Measurements from ENCODE around the gene FGG. TPM values are rescaled to one million over a fixed set of nuclear protein-coding genes. Genes with fewer than 3 reads are reported as not detected.

Gene FGG
- total and polyA plus RNA-seq, 10 of the 15 experiments (the other 5 are each of a cell fraction or from before 2014, with no cell fraction given) = 1.8 TPM; not detected in 9

DNA sequence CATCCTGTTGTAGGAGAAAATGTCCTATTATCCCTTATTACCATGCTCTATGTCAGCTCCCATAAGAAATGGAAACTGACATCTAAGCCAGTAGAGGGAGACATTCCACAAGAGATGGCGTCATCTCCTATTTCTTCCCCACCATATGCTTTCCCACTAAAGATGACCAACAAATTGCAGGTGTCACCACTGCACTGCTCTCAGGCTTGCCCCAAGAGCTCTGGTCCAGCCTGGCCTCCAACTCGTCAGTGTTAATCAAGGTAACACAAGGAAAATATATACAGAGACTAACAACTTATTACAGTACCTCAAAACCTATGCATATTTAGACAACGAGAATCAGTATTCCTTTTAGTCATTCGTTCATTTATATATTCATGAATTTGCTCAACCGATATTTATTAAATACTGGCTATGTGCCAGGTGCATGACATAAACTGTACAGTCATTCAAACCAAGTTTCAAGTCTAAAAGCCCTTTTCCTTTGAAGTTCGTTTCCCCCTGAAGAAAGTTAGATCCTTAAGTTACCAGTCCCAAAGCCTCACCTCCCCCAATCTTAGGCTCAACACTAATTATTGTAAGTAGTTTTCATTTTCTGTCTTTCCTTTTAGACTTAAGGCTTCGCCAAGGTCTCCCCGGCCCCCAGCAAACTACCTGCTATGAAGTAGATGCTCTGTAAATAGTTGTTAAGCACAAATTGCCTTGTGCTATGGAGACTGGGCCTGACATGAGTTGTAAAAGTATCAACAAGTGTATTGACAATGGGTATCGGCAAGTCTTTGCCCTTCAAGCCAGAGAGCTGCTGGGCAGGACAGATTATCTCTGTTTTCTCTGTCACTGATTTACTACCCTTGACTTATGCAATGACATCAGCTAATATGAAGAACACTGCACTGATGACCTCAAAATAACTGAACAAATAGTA lies 52.7 kb downstream of the FGG start (continued):
- TF ChIP-seq, protein P1, sequence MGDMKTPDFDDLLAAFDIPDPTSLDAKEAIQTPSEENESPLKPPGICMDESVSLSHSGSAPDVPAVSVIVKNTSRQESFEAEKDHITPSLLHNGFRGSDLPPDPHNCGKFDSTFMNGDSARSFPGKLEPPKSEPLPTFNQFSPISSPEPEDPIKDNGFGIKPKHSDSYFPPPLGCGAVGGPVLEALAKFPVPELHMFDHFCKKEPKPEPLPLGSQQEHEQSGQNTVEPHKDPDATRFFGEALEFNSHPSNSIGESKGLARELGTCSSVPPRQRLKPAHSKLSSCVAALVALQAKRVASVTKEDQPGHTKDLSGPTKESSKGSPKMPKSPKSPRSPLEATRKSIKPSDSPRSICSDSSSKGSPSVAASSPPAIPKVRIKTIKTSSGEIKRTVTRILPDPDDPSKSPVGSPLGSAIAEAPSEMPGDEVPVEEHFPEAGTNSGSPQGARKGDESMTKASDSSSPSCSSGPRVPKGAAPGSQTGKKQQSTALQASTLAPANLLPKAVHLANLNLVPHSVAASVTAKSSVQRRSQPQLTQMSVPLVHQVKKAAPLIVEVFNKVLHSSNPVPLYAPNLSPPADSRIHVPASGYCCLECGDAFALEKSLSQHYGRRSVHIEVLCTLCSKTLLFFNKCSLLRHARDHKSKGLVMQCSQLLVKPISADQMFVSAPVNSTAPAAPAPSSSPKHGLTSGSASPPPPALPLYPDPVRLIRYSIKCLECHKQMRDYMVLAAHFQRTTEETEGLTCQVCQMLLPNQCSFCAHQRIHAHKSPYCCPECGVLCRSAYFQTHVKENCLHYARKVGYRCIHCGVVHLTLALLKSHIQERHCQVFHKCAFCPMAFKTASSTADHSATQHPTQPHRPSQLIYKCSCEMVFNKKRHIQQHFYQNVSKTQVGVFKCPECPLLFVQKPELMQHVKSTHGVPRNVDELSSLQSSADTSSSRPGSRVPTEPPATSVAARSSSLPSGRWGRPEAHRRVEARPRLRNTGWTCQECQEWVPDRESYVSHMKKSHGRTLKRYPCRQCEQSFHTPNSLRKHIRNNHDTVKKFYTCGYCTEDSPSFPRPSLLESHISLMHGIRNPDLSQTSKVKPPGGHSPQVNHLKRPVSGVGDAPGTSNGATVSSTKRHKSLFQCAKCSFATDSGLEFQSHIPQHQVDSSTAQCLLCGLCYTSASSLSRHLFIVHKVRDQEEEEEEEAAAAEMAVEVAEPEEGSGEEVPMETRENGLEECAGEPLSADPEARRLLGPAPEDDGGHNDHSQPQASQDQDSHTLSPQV (IDR thresholded peaks at IDR 0.05) = no peak
- TF ChIP-seq, protein P2, sequence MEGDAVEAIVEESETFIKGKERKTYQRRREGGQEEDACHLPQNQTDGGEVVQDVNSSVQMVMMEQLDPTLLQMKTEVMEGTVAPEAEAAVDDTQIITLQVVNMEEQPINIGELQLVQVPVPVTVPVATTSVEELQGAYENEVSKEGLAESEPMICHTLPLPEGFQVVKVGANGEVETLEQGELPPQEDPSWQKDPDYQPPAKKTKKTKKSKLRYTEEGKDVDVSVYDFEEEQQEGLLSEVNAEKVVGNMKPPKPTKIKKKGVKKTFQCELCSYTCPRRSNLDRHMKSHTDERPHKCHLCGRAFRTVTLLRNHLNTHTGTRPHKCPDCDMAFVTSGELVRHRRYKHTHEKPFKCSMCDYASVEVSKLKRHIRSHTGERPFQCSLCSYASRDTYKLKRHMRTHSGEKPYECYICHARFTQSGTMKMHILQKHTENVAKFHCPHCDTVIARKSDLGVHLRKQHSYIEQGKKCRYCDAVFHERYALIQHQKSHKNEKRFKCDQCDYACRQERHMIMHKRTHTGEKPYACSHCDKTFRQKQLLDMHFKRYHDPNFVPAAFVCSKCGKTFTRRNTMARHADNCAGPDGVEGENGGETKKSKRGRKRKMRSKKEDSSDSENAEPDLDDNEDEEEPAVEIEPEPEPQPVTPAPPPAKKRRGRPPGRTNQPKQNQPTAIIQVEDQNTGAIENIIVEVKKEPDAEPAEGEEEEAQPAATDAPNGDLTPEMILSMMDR (IDR thresholded peaks at IDR 0.05 in 2 of 3, conservative IDR thresholded peaks at IDR 0.05 in 1 of 3; ENCODE audit: control insufficient read depth in 2 of 3, extremely low read depth in 1 of 3, insufficient read depth in 1 of 3, low read depth in 3 of 3, low read length in 3 of 3) = peak; percentile 48 to 83 (median 53)
- TF ChIP-seq BHLHE40 (IDR thresholded peaks at IDR 0.05; ENCODE audit: borderline replicate concordance in 1 of 2, low read depth in 2 of 2, low read length in 1 of 2) (no peak), RAD21 (IDR thresholded peaks at IDR 0.05; ENCODE audit: insufficient read depth, low read depth, low read length) (peak; percentile 90), CREM (IDR thresholded peaks at IDR 0.05; ENCODE audit: low read depth) (no peak), SMC3 (IDR thresholded peaks at IDR 0.05; ENCODE audit: borderline replicate concordance, low read length) (peak; percentile 77), YY1 (IDR thresholded peaks at IDR 0.05; ENCODE audit: low read depth, low read length) (peak; percentile 61; the same call in 1 of the 2 replicates), SIN3A (IDR thresholded peaks at IDR 0.05; ENCODE audit: low read depth, low read length) (no peak), NFIC (IDR thresholded peaks at IDR 0.05; ENCODE audit: low read depth, low read length) (no peak), HCFC1 (IDR thresholded peaks at IDR 0.05; ENCODE audit: low read length) (no peak), NFXL1 (IDR thresholded peaks at IDR 0.05; ENCODE audit: borderline replicate concordance) (no peak)
- TF ChIP-seq, protein P3, sequence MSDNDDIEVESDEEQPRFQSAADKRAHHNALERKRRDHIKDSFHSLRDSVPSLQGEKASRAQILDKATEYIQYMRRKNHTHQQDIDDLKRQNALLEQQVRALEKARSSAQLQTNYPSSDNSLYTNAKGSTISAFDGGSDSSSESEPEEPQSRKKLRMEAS (IDR thresholded peaks at IDR 0.05; ENCODE audit: low read depth, low read length) = no peak
- TF ChIP-seq, protein P4, sequence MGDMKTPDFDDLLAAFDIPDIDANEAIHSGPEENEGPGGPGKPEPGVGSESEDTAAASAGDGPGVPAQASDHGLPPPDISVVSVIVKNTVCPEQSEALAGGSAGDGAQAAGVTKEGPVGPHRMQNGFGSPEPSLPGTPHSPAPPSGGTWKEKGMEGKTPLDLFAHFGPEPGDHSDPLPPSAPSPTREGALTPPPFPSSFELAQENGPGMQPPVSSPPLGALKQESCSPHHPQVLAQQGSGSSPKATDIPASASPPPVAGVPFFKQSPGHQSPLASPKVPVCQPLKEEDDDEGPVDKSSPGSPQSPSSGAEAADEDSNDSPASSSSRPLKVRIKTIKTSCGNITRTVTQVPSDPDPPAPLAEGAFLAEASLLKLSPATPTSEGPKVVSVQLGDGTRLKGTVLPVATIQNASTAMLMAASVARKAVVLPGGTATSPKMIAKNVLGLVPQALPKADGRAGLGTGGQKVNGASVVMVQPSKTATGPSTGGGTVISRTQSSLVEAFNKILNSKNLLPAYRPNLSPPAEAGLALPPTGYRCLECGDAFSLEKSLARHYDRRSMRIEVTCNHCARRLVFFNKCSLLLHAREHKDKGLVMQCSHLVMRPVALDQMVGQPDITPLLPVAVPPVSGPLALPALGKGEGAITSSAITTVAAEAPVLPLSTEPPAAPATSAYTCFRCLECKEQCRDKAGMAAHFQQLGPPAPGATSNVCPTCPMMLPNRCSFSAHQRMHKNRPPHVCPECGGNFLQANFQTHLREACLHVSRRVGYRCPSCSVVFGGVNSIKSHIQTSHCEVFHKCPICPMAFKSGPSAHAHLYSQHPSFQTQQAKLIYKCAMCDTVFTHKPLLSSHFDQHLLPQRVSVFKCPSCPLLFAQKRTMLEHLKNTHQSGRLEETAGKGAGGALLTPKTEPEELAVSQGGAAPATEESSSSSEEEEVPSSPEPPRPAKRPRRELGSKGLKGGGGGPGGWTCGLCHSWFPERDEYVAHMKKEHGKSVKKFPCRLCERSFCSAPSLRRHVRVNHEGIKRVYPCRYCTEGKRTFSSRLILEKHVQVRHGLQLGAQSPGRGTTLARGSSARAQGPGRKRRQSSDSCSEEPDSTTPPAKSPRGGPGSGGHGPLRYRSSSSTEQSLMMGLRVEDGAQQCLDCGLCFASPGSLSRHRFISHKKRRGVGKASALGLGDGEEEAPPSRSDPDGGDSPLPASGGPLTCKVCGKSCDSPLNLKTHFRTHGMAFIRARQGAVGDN (IDR thresholded peaks at IDR 0.05) = no peak
- TF ChIP-seq, protein P5, sequence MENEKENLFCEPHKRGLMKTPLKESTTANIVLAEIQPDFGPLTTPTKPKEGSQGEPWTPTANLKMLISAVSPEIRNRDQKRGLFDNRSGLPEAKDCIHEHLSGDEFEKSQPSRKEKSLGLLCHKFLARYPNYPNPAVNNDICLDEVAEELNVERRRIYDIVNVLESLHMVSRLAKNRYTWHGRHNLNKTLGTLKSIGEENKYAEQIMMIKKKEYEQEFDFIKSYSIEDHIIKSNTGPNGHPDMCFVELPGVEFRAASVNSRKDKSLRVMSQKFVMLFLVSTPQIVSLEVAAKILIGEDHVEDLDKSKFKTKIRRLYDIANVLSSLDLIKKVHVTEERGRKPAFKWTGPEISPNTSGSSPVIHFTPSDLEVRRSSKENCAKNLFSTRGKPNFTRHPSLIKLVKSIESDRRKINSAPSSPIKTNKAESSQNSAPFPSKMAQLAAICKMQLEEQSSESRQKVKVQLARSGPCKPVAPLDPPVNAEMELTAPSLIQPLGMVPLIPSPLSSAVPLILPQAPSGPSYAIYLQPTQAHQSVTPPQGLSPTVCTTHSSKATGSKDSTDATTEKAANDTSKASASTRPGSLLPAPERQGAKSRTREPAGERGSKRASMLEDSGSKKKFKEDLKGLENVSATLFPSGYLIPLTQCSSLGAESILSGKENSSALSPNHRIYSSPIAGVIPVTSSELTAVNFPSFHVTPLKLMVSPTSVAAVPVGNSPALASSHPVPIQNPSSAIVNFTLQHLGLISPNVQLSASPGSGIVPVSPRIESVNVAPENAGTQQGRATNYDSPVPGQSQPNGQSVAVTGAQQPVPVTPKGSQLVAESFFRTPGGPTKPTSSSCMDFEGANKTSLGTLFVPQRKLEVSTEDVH (IDR thresholded peaks at IDR 0.05; ENCODE audit: low read depth, partially characterized antibody) = no peak

Data from GM12878 (cell line).